GM06990 (cell line): Measurements from ENCODE around the gene CCR1.

Source experiments
- DNase-seq: peaks from one replicate; pipeline ENCODE4 v3.0.0-alpha.2; 2011; ENCODE audit not compliant: insufficient read length; ENCODE audit errors: extremely low read depth
- H3K27me3 ChIP-seq: replicated peaks from 2 replicates; pipeline ENCODE4 v1.6.0; 2011; ENCODE audit warnings: low read length; ENCODE audit not compliant: control insufficient read depth, insufficient read depth
- H3K36me3 ChIP-seq: 2 replicates; pipeline ENCODE4 v1.5.1; 2011; ENCODE audit warnings: low read length; ENCODE audit not compliant: control insufficient read depth, insufficient read depth
- H3K4me3 ChIP-seq: replicated peaks from 2 replicates; pipeline ENCODE4 v1.5.1; 2011; ENCODE audit warnings: low read depth, mild to moderate bottlenecking, control low read depth, low read length
- CTCF ChIP-seq: IDR thresholded peaks from 2 replicates; pipeline ENCODE4 v1.5.1; 2011; ENCODE audit warnings: low read length, control low read depth, mild to moderate bottlenecking, inconsistent platforms; ENCODE audit not compliant: insufficient read depth, poor library complexity, severe bottlenecking

Gene CCR1

GRCh38 chr3:46203681-46204080 lies 4.4 kb downstream of the CCR1 start:
- no peak for DNase-seq
- H3K4me3 ChIP-seq = no peak overlapping the region
- H3K27me3 ChIP-seq = no peaks in the 10 kb centered on the region
- no peak for TF ChIP-seq CTCF
- no peaks in the 10 kb centered on the region; the same call in 1 of the 2 replicates for H3K36me3 ChIP-seq

- no peak for TF ChIP-seq CTCF
- no peaks in the 10 kb centered on the region; the same call in 1 of the 2 replicates for H3K36me3 ChIP-seq
- DNase-seq = no peak
- H3K27me3 ChIP-seq = no peaks in the 10 kb centered on the region
- H3K4me3 ChIP-seq = no peak overlapping the region
Observed at GRCh38 chr3:46202535-46202934, 5.6 kb downstream of the CCR1 start.

- Histone ChIP-seq H3K36me3 (no peaks in the 10 kb centered on the region; the same call in 1 of the 2 replicates), H3K27me3 (no peaks in the 10 kb centered on the region), H3K4me3 (no peak overlapping the region)
- TF ChIP-seq CTCF = no peak
- DNase-seq = no peak
Observed at GRCh38 chr3:46200790-46201189, 7.3 kb downstream of the CCR1 start.

GRCh38 chr3:46200211-46200610 lies 7.9 kb downstream of the CCR1 start:
- Histone ChIP-seq H3K4me3 (no peak overlapping the region), H3K36me3 (no peaks in the 10 kb centered on the region; the same call in 1 of the 2 replicates), H3K27me3 (no peaks in the 10 kb centered on the region)
- TF ChIP-seq CTCF = no peak
- no peak for DNase-seq

GRCh38 chr3:46196261-46196957 lies 11.7 kb downstream of the CCR1 start:
- no peak for DNase-seq
- Histone ChIP-seq H3K27me3 (no peaks in the 10 kb centered on the region), H3K4me3 (no peak overlapping the region), H3K36me3 (no peaks in the 10 kb centered on the region)
- no peak for TF ChIP-seq CTCF
